Hematopoietic multipotent progenitor cell treated with erythropoietin and hydrocortisone succinate and interleukin-3 and kit ligand, for 17 days (in vitro differentiated cells): ENCODE measurements around the gene LSG1.
"Not testable (repeated sequence)": the region's sequence is repeated elsewhere in the genome, so short reads cannot be mapped to it uniquely, and the experiment has no call there.

Source experiments
- DNase-seq: peaks from one replicate; pipeline ENCODE4 v3.0.0-alpha.2; 2015; ENCODE audit warnings: low spot score

The LSG1 gene

DNA sequence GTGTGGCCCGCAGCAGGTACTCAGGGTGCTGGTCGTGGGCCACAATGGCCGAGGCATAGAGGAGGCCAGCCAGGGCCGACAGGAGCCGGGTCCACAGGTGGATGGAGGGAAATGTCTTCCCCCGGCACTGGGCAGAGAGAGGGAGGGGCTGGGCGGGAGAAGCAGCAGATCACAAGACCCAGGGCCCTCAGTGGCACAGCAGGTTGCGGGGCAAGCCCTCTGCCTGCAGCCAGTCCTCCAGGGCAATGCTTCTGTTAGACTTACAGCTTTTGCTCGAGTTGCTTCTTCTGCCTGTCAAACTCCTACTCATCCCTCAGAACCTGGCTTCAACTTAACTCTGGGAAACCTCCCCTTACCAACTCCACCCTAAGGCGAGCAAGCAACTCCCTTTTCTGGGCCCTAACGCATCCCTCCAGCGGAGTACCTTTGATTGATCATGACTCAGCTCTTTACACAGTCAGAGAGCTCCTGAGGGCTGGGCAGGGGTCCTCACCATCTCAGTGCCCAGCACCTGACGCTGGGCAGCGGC lies 54.8 kb downstream of the LSG1 start:
- no peak for DNase-seq

DNA sequence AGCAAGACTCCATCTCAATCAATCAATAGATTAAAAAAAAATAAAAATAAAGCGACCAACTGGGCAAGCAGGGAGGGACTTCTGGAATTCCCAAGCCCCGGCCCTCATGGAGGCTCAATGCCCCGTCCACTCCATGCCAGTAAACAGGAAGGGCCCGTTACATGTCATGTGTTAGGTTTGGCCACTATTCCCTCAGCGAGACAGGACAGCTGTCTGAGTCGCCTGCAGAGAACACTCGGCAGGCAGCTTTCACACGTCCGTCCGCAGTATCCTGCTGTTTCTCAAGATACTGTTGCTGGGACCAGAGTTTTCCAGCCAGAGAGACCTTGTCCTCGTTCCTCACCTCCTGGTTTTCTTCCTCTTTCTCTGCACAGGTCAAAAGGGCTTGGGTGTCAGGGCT lies 56.8 kb downstream of the LSG1 start:
- no peak for DNase-seq

DNA sequence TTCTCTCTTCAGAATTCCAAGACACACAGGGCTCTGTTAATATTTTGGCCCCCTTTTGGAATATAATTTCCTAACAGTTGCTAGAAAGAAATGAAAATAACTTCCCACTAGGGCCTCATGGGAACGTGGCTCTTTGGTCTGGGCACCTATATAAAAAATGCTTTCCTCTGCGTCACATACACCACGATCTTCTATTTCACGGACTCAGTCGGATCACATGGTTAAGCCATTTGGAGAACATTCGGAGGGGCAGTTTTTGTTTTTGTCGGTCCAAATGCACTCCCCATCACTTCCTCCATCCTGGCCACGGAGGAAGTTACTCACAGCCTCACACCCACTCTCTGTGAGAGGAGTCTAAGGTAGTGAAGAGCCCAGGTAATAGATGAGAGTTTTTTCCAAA lies 59.8 kb downstream of the LSG1 start:
- DNase-seq: no peak

DNA sequence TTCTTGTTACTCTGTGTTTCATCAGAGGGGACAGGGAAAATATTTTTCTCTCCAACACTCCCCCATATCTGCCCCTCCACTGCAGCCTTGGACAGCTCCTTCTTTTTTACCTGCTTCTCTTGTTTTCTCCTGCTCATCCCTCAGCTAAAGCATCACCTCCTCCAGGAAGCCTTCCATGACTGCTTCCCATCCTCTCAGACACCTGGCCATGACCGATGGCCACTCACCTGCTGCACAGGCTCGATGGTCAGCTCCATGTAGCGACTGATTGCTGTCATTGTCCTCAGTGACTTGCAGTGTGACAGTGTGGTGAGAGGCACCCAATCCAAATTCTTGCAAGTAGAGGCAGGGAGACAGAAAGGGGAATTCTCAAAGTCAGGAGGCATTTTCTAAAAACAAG lies 61.3 kb downstream of the LSG1 start:
- DNase-seq: no peak

DNA sequence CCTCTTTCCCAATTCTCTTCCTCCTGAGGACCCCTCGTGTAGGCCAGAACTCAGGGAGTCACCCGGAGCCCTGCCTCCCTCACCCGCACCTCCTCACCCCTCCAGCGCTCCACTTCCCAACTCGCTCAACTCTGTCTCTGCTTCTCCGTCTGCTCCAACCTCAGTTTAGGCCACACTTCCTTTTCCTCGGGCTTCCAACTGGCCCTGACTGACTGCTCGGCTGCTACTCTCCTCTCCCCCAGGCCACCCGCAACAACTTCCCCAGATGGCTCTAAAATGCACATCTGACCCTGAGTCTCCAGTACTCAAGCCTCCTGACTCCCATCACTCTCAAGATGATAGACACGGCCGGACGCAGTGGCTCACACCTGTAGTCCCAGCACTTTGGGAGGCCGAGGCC lies 62.4 kb downstream of the LSG1 start:
- no peak for DNase-seq

DNA sequence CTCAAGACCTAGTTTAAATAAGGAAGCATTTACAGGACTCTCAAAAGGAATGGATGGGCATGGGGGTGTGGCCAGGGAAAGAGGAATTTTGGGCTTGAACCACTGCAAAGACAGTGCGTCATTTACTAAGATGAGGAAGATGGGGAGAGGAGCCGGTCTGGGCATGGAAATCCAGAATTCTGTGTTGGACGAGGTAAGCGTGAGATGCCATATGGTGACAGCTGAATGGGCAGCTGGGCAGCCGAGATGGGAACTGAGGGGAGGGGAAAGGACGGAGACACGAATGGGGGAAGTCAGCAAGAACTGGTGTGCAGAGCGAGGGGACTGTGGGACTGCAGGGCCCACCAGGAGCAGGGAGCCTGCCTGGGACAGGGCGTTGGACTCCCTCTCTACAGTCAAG lies 63.0 kb downstream of the LSG1 start:
- no peak for DNase-seq

DNA sequence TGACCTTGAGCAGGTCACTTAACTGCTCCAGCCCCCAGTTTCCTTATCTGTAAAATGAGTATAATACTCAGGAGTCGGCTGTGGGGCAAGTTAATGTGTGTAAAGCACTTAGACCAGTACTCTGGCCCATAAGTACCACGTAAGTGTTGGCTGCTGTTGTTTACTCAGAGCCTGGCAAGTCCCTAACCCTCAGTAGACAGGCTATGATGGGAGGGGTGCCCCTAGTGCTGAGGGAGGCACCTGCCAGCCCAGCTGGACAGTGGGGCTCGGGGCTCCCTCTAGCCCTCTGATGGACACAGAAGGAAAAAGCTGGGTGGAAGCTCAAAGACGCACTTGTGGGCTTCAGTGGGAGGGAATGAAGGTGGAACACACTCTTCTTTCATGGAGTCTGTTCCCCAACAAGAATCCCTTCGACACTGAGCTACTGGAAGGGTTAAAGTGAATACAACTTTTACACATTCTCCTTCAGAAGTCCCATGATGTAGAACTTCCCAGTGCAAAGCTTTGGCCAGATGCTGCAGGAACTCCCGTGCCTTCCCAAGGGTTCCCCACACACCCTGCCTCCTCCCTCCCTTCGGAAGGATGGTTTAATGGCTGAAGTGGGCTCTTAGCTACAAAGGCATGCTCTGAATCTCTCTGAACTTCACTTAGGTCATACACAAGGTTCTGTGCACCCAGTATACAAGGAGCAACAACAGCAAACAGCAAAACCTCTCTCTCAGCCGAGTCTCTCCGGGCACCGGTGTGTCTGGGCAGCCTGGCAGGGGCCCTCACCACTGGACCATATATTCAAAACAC lies 64.2 kb downstream of the LSG1 start:
- no peak for DNase-seq

DNA sequence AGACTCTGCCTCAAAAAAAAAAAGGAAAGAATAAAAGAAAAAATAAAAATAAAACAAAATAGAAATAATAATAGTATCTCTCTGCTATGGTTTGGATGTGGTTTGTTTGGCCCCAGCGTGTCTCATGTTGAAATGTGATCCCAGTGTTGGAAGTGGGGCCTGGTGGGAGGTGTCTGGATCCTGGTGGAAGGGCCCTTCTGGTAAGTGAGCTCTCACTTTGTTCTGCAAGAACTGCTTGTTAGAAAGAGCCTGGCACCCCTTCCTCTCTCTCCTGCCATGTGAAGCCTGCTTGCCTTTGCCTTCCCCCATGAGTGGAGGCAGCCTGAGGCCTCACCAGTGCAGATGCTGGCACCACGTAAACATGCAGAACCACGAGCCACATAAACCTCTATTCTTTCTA lies 65.0 kb downstream of the LSG1 start:
- no peak for DNase-seq

DNA sequence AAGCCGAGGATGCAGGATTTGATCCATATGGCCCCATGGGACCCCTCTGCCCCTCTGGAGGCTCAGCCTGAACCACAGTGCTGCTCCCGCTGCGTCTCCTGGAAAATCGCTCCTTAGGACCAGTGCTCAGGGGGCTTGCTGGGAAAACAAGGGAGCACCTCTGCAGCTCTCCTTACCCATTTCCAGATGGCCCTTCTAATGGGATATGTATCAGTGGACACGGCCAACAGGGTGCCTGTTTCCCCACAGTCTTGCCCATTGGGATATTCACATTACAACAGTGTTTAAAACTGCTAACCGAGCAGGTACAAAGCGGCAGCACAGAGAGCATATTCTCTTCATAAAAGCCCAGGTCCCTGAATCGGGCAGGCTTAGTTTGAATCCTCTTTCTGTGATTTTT lies 65.8 kb downstream of the LSG1 start:
- no peak for DNase-seq

DNA sequence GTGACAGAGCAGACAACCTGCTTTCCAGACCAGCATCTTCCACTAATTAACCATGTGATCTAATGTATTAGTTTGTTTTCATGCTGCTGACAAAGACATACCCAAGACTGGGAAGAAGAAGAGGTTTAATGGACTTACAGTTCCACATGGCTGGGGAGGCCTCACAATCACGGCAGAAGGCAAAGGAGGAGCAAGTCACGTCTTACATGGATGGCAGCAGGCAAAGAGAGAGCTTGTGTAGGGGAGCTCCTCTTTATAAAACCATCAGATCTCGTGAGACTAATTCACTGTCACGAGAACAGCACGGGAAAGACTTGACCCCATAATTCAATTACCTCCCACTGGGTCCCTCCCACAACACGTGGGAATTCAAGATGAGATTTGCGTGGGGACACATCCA lies 66.7 kb downstream of the LSG1 start:
- not testable (repeated sequence) for DNase-seq

DNA sequence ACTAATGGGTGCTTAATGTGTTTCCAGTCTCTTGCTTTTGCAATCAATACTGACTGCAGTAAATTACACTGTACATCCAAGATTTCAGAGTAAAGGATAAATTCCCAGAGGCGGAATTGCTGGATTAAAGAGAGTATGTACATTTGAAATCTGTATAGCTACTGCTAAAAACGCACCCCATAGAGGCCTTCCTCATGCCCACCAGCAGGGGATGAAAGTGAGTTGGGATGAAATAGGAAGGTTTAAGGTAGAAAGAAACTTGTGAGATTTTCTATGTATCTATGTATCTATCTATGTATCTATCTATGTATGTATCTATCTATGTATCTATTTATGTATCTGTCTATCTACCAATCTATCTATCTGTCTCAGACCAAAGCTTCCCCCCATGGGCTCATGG lies 67.2 kb downstream of the LSG1 start:
- DNase-seq: no peak

DNA sequence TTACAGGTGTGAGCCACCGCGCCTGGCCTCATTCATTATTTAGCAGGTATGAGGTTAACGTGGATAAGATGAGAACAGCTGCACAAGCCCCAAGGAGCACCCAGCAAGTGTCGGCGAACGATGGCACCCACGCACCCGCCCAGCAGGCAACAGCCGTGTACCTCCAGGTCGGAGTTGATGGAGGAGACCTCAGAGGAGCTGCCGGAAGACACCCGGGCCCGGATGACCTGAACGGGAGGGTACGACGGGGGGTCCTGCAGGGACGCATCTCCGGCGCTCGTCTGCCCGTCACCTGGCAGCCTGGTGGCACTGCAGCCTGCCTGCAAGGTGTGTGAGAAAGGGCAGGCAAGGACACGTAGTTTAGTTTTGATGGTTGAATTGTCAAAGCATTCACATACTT lies 67.9 kb downstream of the LSG1 start:
- no peak for DNase-seq

DNA sequence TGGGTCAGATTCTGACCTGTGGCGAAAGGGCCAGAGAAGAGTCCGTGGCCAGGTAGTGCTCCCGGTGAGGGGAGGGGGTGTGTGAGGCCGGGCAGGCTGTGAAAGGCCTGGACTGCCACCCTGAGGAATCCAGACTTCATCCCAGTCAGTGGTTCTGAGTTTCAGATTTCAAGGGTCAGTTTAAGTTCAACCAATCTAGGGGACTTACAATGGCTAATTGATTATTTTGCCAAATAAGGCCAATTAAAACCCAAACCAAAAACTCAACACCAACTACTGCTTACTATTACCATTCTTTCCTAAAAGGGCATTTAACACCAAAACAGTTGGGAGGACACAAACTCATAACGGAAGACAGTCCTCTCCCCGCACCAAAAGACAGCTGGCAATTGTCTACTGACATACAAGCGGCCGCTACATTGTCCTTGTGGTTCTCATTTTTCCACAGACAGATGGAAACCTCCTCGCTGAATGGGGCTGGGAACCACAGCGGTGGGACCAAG lies 69.3 kb downstream of the LSG1 start:
- no peak for DNase-seq

DNA sequence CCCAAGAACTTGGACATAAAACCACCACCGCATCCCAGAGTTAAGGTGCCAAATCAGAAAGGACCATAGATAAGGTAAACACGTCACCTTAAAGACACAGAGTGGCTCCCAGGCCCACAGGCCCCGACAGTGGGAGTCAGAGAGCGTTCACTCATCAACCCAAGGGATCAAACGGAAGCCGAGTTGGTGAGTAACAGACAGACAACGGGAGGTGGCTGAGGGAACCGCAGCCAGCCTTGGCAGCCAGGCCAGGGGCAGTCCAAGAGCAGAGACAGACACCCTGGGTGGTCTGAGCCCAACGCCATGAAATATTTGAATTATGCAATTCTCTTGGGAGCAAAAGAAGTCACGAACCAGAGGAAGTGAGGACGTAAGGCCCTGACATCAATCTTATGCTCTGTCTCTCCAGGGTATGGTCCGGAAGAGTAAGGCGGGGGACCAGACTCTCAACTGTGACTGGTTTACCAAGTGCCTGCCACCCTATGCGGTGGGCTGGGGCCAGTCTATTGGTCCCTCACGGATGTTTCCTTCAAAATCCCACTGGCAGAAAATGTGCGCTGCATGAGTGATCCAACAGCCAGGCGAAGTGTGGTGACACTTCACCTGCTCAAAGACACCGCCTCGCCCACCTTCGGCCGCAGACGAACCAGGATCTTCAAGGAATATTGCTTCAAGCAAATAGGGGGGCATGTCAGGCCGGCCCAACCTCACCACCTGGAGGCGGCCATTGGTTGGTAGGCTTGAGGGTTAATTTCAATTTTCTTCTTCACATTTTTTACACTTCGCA lies 73.0 kb downstream of the LSG1 start:
- DNase-seq: no peak

DNA sequence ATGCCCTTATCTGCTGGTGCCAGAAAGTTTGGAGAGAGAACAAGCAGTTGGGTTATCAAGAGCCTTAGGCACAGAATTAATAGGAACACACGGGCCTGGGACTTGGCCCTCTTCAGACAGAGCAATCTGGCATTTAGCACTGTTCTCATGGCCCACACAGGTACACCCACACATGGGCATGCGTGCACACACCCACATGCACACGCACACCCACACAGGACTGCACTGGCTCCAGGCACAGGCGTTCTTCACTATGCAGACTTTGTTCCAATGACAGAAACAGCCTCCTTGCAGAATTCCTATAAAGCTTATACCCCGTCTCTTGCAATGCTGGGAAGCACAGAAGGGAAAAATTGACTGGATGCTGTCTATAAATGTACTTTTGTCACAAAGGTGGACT lies 75.1 kb downstream of the LSG1 start:
- no peak for DNase-seq

DNA sequence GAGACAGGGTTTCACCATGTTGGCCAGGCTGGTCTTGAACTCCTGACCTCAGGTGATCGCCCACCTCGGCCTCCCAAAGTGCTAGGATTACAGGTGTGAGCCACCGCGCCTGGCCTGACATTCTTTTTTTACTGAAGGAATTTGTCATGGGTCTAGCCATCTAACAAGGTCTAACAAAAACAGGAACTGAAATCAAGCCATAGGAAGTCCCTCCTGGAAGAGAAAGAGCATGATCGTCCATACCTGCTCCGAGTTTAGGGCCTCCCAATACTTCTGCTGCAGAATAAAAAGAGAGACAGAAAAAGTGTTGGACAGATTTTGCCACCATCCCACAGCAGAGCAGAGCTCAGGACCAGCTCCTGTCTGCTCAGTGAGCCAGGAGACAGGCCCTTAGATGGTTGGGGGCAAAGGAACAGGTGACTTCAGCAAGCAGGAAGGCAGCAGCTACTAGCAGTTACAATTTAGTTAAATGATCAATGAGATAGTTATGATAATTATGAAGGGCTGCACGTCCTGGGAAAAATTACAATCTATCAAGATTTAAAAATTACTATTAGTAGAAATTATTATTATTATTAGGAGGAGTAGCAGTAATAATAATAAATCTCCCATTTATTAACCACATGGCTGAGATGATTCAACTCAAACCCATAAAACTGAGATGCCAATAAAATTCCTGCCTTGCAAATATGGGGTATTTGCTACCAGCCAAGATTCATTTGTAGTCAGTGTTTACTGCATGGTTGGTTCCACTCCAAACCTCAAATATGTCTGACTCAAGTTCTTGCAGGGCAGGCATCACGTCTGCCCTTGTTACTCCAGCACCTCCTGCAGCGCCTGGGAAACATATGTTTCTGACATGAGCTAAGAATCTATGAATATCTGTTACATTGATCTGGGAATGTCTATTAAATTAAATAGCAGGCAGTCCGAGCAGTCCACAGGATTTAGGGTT lies 78.9 kb downstream of the LSG1 start:
- DNase-seq: no peak
